ENCODE data around the gene ANKRD10. TPM values are rescaled to one million over a fixed set of nuclear protein-coding genes. Genes with fewer than 3 reads are reported as not detected.
"Not testable (repeated sequence)": the region's sequence is repeated elsewhere in the genome, so short reads cannot be mapped to it uniquely, and the experiment has no call there.

Gene ANKRD10
- total and polyA plus RNA-seq, 2 donors (not counting 3 experiments of a cell fraction or from before 2014, with no cell fraction given), result 44.5 to 94.1 TPM

DNA sequence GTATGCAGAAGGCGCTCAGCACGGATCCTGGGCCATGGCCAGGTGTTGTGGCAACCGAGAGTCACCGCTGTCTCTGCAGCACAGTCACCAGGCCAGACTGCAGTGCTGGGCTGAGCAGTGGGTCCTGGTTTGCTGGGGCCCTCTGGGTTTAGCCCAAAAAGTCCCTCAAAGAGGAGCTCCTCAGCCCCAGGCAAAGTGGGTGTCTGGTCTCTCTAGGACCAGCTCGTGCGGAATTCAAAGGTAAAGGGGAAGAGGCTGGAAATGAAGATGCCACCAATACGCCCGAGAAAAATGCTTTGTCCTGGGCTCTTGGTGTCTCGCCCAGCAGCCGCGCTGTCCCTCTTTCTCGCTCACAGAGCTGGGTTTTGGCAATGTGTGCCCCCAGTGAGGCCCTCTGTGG, 38.5 kb upstream of the ANKRD10 start:
- ChIA-PET CTCF (interaction anchor here (0.9 to 1.0 kb wide), 2 partner anchors 9 to 38 kb away, joined by 3 read pairs; partner anchors contain the start of gene ANKRD10), POLR2A (no interaction called here)
- no peak for FAIRE-seq
- Histone ChIP-seq H3K79me2 (ENCODE audit: control insufficient read depth, insufficient read depth, low read length) (no peaks in the 10 kb centered on the region), H3K4me3 (replicated peaks in 1 of 3; ENCODE audit: insufficient read depth in 1 of 3, low read depth in 1 of 3, low read length in 3 of 3) (no peak overlapping the region), H3K27ac (ENCODE audit: insufficient read depth, low read depth, low read length) (no peak overlapping the region), H3K27me3 (ENCODE audit: control insufficient read depth in 2 of 2, insufficient read depth in 2 of 2, low read length in 2 of 2) (no peaks in the 10 kb centered on the region), H2AFZ (ENCODE audit: low read depth, low read length) (no peak overlapping the region), H4K20me1 (replicated peaks; ENCODE audit: control insufficient read depth, extremely low read depth, insufficient read depth, low read length) (no peaks in the 10 kb centered on the region), H3K4me2 (ENCODE audit: insufficient read depth, low read length) (no peak overlapping the region), H3K9me3 (replicated peaks; ENCODE audit: control insufficient read depth, insufficient read depth, low read length) (no peaks in the 10 kb centered on the region), H3K4me1 (ENCODE audit: control insufficient read depth, extremely low read depth, insufficient read depth, low read length) (peaks cover 8% of the 10 kb centered on the region), H3K9me1 (replicated peaks; ENCODE audit: control insufficient read depth, extremely low read depth, insufficient read depth, low read length) (no peaks in the 10 kb centered on the region), H3K36me3 (ENCODE audit: control insufficient read depth in 2 of 2, extremely low read depth in 1 of 2, insufficient read depth in 2 of 2, low read length in 2 of 2) (no peaks in the 10 kb centered on the region), H3K9ac (replicated peaks; ENCODE audit: extremely low read depth, insufficient read depth, low read length) (no peak overlapping the region)
- dilution Hi-C loops (cut with MboI; ENCODE audit: extremely low pct_ligation_motif_present, low sequenced_read_pairs), result no loop called here
- intact Hi-C loops (cut with micrococcal nuclease), result no loop called here
- TF ChIP-seq EZH2 (IDR thresholded peaks at IDR 0.05; ENCODE audit: borderline replicate concordance, low read depth, low read length, severe bottlenecking) (no peak), FOS (IDR thresholded peaks at IDR 0.05; ENCODE audit: borderline replicate concordance, insufficient read depth, low read length) (no peak), POLR2A (IDR thresholded peaks at IDR 0.05; ENCODE audit: low read depth, low read length) (no peak), CTCF (IDR thresholded peaks at IDR 0.05; ENCODE audit: extremely low read depth in 1 of 2, insufficient read depth in 1 of 2, low read depth in 1 of 2, low read length in 2 of 2) (no peak), MAX (IDR thresholded peaks at IDR 0.05; ENCODE audit: insufficient read depth, insufficient read length) (no peak), JUN (IDR thresholded peaks at IDR 0.05; ENCODE audit: borderline replicate concordance, insufficient read depth, insufficient read length, low read depth) (no peak), POLR2AphosphoS5 (IDR thresholded peaks at IDR 0.05; ENCODE audit: insufficient read depth, low read depth, low read length) (no peak), MYC (IDR thresholded peaks at IDR 0.05; ENCODE audit: low read depth, low read length) (no peak), GATA2 (IDR thresholded peaks at IDR 0.05; ENCODE audit: insufficient read depth, insufficient read length, low read depth, low read length) (no peak)
- no peak for DNase-seq (ENCODE audit: low read depth, low spot score)
- no TSS peak for BruUV-seq (replicated peaks)

DNA sequence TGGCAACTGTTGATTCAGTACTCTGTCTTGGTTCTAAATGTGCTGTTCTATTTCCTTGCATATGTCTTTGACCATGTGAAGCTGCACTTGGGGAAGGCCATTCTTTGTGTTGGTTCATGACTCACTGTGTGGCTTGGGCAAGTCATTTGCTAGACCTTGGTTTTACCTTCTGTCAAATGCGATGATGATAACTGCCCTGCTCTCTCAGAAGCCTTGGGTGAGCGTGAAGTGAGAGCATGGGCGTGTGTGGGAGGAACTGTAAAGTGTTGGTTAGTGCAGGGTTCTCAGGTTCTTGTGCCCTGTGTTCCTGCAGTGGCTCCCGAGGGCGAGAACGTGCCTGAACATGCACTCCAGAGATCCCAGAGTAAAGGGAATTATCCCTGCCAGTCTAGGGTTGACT, 37.3 kb upstream of the ANKRD10 start:
- dilution Hi-C loops (cut with MboI; ENCODE audit: extremely low pct_ligation_motif_present, low sequenced_read_pairs); intact Hi-C loops (cut with micrococcal nuclease); H3K9ac ChIP-seq (replicated peaks; ENCODE audit: extremely low read depth, insufficient read depth, low read length); POLR2A ChIA-PET; H3K9me3 ChIP-seq (replicated peaks; ENCODE audit: control insufficient read depth, insufficient read depth, low read length); H3K27ac ChIP-seq (ENCODE audit: insufficient read depth, low read depth, low read length); H4K20me1 ChIP-seq (replicated peaks; ENCODE audit: control insufficient read depth, extremely low read depth, insufficient read depth, low read length); H3K9me1 ChIP-seq (replicated peaks; ENCODE audit: control insufficient read depth, extremely low read depth, insufficient read depth, low read length); H3K36me3 ChIP-seq (ENCODE audit: control insufficient read depth in 2 of 2, extremely low read depth in 1 of 2, insufficient read depth in 2 of 2, low read length in 2 of 2); H3K4me1 ChIP-seq (ENCODE audit: control insufficient read depth, extremely low read depth, insufficient read depth, low read length); H3K4me3 ChIP-seq (replicated peaks in 1 of 3; ENCODE audit: insufficient read depth in 1 of 3, low read depth in 1 of 3, low read length in 3 of 3); H2AFZ ChIP-seq (ENCODE audit: low read depth, low read length); BruUV-seq (replicated peaks); DNase-seq (ENCODE audit: low read depth, low spot score); CTCF ChIA-PET; H3K79me2 ChIP-seq (ENCODE audit: control insufficient read depth, insufficient read depth, low read length); H3K4me2 ChIP-seq (ENCODE audit: insufficient read depth, low read length); H3K27me3 ChIP-seq (ENCODE audit: control insufficient read depth in 2 of 2, insufficient read depth in 2 of 2, low read length in 2 of 2): not testable (repeated sequence)
- peak; percentile 54 for FAIRE-seq

Measured in endothelial cell of umbilical vein (primary cell).